ENCODE measurements around the gene TRAM2. TPM values are rescaled to one million over a fixed set of nuclear protein-coding genes. Genes with fewer than 3 reads are reported as not detected.

TRAM2 gene
- total and polyA plus RNA-seq, 9 of the 15 experiments (the other 6 are each of a cell fraction or from before 2014, with no cell fraction given) = 2.6 to 13.3 (median 8.9) TPM

DNA sequence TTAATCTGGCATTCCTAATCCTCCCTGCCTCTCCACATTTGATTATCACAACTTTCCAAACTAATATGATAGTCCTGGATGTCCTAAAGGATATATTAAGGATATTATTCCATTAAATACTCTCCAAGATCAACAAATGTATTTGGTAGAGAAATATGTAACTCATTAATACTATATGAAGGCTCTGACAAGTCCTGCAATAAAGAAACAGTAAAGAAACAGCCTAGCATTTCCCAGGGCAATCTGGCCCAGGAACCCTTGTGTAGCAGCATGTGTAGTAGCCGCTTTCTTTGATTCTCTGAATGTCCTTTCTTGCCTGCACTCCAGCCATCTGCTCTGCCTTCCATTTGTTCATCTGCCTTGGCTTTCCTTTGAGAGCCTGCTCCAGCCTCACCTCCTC is 23.7 kb downstream of the TRAM2 start:
- BruUV-seq (replicated peaks) = no TSS peak
- no peak overlapping the region for H2AFZ ChIP-seq (ENCODE audit: low read depth, low read length)
- TF ChIP-seq HNRNPL (IDR thresholded peaks at IDR 0.05; ENCODE audit: low read depth, low read length) = no peak
- TF ChIP-seq, protein P1, sequence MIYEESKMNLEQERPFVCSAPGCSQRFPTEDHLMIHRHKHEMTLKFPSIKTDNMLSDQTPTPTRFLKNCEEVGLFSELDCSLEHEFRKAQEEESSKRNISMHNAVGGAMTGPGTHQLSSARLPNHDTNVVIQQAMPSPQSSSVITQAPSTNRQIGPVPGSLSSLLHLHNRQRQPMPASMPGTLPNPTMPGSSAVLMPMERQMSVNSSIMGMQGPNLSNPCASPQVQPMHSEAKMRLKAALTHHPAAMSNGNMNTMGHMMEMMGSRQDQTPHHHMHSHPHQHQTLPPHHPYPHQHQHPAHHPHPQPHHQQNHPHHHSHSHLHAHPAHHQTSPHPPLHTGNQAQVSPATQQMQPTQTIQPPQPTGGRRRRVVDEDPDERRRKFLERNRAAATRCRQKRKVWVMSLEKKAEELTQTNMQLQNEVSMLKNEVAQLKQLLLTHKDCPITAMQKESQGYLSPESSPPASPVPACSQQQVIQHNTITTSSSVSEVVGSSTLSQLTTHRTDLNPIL (CRISPR knock-in tag; IDR thresholded peaks at IDR 0.05) = no peak
- no peak for TF ChIP-seq NUFIP1 (IDR thresholded peaks at IDR 0.05; ENCODE audit: partially characterized antibody)
- TF ChIP-seq ZNF239 (CRISPR knock-in tag; IDR thresholded peaks at IDR 0.05) = peak; percentile 99
- peak; percentile 88 for TF ChIP-seq RBM25 (IDR thresholded peaks at IDR 0.05; ENCODE audit: low read depth, low read length, severe bottlenecking)
- TF ChIP-seq PYGO2 (tag; IDR thresholded peaks at IDR 0.05) = no peak
- in situ Hi-C loops (cut with MboI) = no loop called here
- WGBS (ENCODE audit: insufficient coverage, low coverage, missing lambda C conversion rate) = 88% methylated on average over 1 of the region's 1 CpG
- H3K9me3 ChIP-seq (replicated peaks; ENCODE audit: control insufficient read depth, insufficient read depth, low read depth, low read length) = no peaks in the 10 kb centered on the region
- H3K4me3 ChIP-seq = no peak overlapping the region
- peaks cover 7% of the 10 kb centered on the region; the same call in 1 of the 2 replicates for H4K20me1 ChIP-seq (replicated peaks; ENCODE audit: control insufficient read depth, insufficient read depth, low read length)
- H3K36me3 ChIP-seq (ENCODE audit: control insufficient read depth, insufficient read depth, low read length) = no peaks in the 10 kb centered on the region; the same call in 1 of the 3 replicates
- H3K4me2 ChIP-seq (ENCODE audit: insufficient read depth, low read length) = no peak overlapping the region
- H3K27ac ChIP-seq (ENCODE audit: extremely low read depth, low read depth, low read length) = no peak overlapping the region
- DNase-seq (ENCODE audit: extremely low read depth in 1 of 4, low spot score in 3 of 4) (no peak), ATAC-seq (no peak), FAIRE-seq (no peak)
- POLR2A ChIA-PET = interaction anchor here (0.6 to 1.4 kb wide), 4 partner anchors 9 to 22 kb away, joined by 3 to 5 read pairs (median 4); no protein-coding TSS in a partner anchor
- H3K9me1 ChIP-seq (ENCODE audit: control insufficient read depth, insufficient read depth, low read length) = no peaks in the 10 kb centered on the region
- H3K27me3 ChIP-seq (ENCODE audit: control insufficient read depth in 2 of 2, insufficient read depth in 2 of 2, low read length in 2 of 2) = no peaks in the 10 kb centered on the region
- peaks cover 11 to 23% of the 10 kb centered on the region in 2 experiments for H3K4me1 ChIP-seq (replicated peaks in 1 of 2; ENCODE audit: control insufficient read depth in 2 of 2, insufficient read depth in 2 of 2, low read length in 2 of 2)
- H3K79me2 ChIP-seq (ENCODE audit: control insufficient read depth, insufficient read depth, low read length) = no peaks in the 10 kb centered on the region; the same call in 2 of the 3 replicates
- intact Hi-C loops (cut with micrococcal nuclease) = no loop called here
- CTCF ChIA-PET (ENCODE audit: low intra/inter-chr PET ratio) = no interaction called here
- no peak overlapping the region for H3K9ac ChIP-seq (ENCODE audit: insufficient read depth in 1 of 2, low read depth in 2 of 2, low read length in 2 of 2)
